H1 (cell line): ENCODE results near the gene LCA5.

Experiments
- CTCF ChIP-seq, 3 experiments: IDR thresholded peaks; 1 replicate in 2 of 3; 2 replicates in 1 of 3; pipeline versions ENCODE4 v1.5.1 to v1.6.1; 2011; ENCODE audit warnings: low read length in 3 of 3, mild to moderate bottlenecking in 3 of 3, inconsistent platforms in 2 of 3, low read depth in 1 of 3, moderate library complexity in 1 of 3; ENCODE audit not compliant: insufficient read depth in 1 of 3; ENCODE audit errors: control extremely low read depth in 1 of 3
- RAD21 ChIP-seq, 2 experiments: IDR thresholded peaks in 1 of 2; conservative IDR thresholded peaks in 1 of 2; 2 replicates each; pipeline ENCODE4 v1.6.1; 2011; ENCODE audit warnings: low read depth in 2 of 2, low read length in 2 of 2, improper control_type of control experiment in 1 of 2, inconsistent platforms in 1 of 2, mild to moderate bottlenecking in 1 of 2, moderate library complexity in 1 of 2
- SIRT6 ChIP-seq: IDR thresholded peaks from one replicate; pipeline ENCODE4 v1.7.1; 2012; ENCODE audit warnings: low read length, inconsistent platforms
- SIX5 ChIP-seq: IDR thresholded peaks from 2 replicates; pipeline ENCODE4 v1.6.1; 2011; ENCODE audit warnings: mild to moderate bottlenecking, low read depth, low read length

DNA sequence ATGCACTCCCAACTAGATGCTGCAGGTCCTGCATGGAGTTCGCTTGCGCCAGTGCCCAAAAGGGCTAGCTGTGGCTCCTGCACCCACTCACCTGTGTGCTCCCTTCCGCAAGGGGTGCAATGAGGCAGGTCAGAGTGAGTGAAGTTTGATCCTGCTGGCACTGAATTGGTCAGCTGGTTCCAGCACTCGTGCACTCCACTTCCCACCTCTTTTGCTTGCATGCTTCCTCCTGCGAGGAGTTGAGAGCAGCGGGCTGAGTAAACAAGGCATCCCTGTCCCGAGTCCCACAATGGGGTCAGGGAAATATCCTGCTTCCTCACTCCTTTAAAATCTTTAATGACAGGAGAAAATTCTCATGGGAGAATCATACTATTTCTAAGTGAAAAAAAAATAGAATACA is 86.2 kb downstream of the LCA5 start:
- no peak for TF ChIP-seq CTCF (IDR thresholded peaks at IDR 0.05; ENCODE audit: control extremely low read depth in 1 of 3, insufficient read depth in 1 of 3, low read depth in 1 of 3, low read length in 3 of 3)
- no peak for TF ChIP-seq SIX5
- no peak for TF ChIP-seq RAD21 (IDR thresholded peaks at IDR 0.05 in 1 of 2, conservative IDR thresholded peaks at IDR 0.05 in 1 of 2; ENCODE audit: low read depth in 2 of 2, low read length in 2 of 2)
- TF ChIP-seq SIRT6: no peak
